Measurements from ENCODE around the gene SLC2A6. TPM values are rescaled to one million over a fixed set of nuclear protein-coding genes. Genes with fewer than 3 reads are reported as not detected.

The SLC2A6 gene
- total RNA-seq, 1 experiment from 2014 or later: 18.7 TPM

DNA sequence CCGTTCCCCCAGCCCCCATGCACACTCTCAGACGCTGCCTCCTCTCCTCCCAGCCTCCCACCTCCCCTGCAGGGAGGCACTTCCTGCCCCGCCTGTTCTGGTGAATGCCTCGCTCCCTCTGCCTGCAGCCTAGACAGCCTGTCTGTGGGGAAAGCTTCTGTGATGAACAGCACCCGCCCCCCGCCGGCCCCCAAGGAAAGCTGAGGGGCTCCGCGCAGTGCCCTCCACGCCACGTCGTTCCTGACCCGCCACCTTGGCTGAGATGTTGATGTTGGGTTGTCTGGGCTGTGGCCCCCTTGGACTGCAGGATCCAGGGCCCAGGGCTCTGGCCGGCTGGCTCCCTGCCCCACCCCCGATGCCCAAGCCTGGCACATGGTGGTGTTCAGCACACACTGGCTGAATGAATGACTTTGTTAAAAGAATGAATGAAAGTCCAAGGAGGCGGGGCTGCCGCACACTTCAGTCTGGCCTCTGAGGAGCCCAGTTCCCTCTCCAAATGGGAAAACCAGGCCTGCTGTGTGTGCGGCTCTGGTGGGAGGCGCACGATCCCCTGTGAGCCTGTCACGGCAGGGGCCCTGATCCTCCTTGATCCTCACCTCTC, 47.9 kb upstream of the SLC2A6 start:
- no peaks in the 10 kb centered on the region for H3K9me3 ChIP-seq (ENCODE audit: control insufficient read depth, low read depth, low read length)
- no peaks in the 10 kb centered on the region for H3K23me2 ChIP-seq (ENCODE audit: insufficient read length, low read depth, low read length, poor library complexity, severe bottlenecking)
- Mint-ChIP-seq H3K4me1 (peaks cover 23 to 42% of the 10 kb centered on the region in 2 experiments), H3K27me3 (ENCODE audit: low read depth) (peaks cover 17% of the 10 kb centered on the region), H3K27ac (0 out of 7 replicates have a peak overlapping the region, but pooled peaks of 1 of the 3 experiments have one; percentile 42), H3K36me3 (ENCODE audit: insufficient read depth in 1 of 3, low read depth in 3 of 3) (no peaks in the 10 kb centered on the region; a peak in 1 of 7 replicates), H3K4me3 (peak overlapping the region in 1 of 2 experiments; percentile 60; a peak in 3 of 5 replicates), H3K9me3 (no peaks in the 10 kb centered on the region)
- H3K4ac ChIP-seq (ENCODE audit: low read depth, low read length): no peak overlapping the region
- no peak overlapping the region for H4K8ac ChIP-seq (replicated peaks; ENCODE audit: insufficient read length, low read depth, low read length)
- no peak overlapping the region for H3K9ac ChIP-seq (ENCODE audit: extremely low read depth, insufficient read length, low read length)
- H3K4me2 ChIP-seq (ENCODE audit: insufficient read depth, insufficient read length, low read length): no peak overlapping the region
- peak; percentile 74 for DNase-seq
- WGBS (ENCODE audit: extremely low coverage, insufficient read length, low lambda C conversion rate): no CpG with 5 or more reads among the region's 21 CpGs
- no peak overlapping the region for H3K23ac ChIP-seq (ENCODE audit: insufficient read length, low read depth, low read length)
- no peak overlapping the region for H2BK20ac ChIP-seq (ENCODE audit: low read depth, low read length, poor library complexity, severe bottlenecking)
- H2AFZ ChIP-seq (ENCODE audit: low read length): no peak overlapping the region
- H3K18ac ChIP-seq (ENCODE audit: insufficient read length, low read depth, low read length): no peak overlapping the region
- H2AK5ac ChIP-seq (ENCODE audit: insufficient read length, low read length): no peak overlapping the region
- H3K56ac ChIP-seq (ENCODE audit: insufficient read length, low read depth, low read length): no peak overlapping the region
- no peak overlapping the region for H3T11ph ChIP-seq (ENCODE audit: low read length)
- peaks cover 4% of the 10 kb centered on the region; the same call in 1 of the 2 replicates for H3K4me1 ChIP-seq (ENCODE audit: insufficient read depth, low read length)
- H3K79me1 ChIP-seq (ENCODE audit: insufficient read depth, low read depth, low read length, poor library complexity, severe bottlenecking): no peaks in the 10 kb centered on the region
- H4K20me1 ChIP-seq (ENCODE audit: control insufficient read depth, insufficient read depth, insufficient read length): no peaks in the 10 kb centered on the region
- no peak overlapping the region for H2BK5ac ChIP-seq (ENCODE audit: insufficient read length, low read length)
- H4K5ac ChIP-seq (ENCODE audit: insufficient read length, low read depth, low read length): no peak overlapping the region
- no peak overlapping the region for H2BK12ac ChIP-seq (ENCODE audit: insufficient read length, low read depth, low read length)
- H3K79me2 ChIP-seq (ENCODE audit: insufficient read depth, low read length): no peaks in the 10 kb centered on the region
- H3K27ac ChIP-seq (ENCODE audit: insufficient read length, low read depth, low read length): no peak overlapping the region
- no peak overlapping the region for H2BK15ac ChIP-seq (ENCODE audit: low read depth, low read length)
- no peaks in the 10 kb centered on the region for H3K27me3 ChIP-seq (ENCODE audit: insufficient read depth, low read length)
- TF ChIP-seq, protein P1, sequence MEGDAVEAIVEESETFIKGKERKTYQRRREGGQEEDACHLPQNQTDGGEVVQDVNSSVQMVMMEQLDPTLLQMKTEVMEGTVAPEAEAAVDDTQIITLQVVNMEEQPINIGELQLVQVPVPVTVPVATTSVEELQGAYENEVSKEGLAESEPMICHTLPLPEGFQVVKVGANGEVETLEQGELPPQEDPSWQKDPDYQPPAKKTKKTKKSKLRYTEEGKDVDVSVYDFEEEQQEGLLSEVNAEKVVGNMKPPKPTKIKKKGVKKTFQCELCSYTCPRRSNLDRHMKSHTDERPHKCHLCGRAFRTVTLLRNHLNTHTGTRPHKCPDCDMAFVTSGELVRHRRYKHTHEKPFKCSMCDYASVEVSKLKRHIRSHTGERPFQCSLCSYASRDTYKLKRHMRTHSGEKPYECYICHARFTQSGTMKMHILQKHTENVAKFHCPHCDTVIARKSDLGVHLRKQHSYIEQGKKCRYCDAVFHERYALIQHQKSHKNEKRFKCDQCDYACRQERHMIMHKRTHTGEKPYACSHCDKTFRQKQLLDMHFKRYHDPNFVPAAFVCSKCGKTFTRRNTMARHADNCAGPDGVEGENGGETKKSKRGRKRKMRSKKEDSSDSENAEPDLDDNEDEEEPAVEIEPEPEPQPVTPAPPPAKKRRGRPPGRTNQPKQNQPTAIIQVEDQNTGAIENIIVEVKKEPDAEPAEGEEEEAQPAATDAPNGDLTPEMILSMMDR (conservative IDR thresholded peaks at IDR 0.05): no peak
- H3K14ac ChIP-seq (ENCODE audit: insufficient read depth, low read length): no peak overlapping the region
- H4K91ac ChIP-seq (ENCODE audit: insufficient read length, low read depth, low read length): no peak overlapping the region
- H2BK120ac ChIP-seq (ENCODE audit: low read depth, low read length, poor library complexity, severe bottlenecking): no peak overlapping the region
